BE2C (cell line): Measurements from ENCODE around the gene INO80B.

Source experiments
- DNase-seq: peaks from one replicate; pipeline ENCODE4 v3.0.0-alpha.2; 2020
- H3K27me3 ChIP-seq: fragments of 250-450 bp; sonication (Bioruptor Pico); 2 replicates; pipeline ENCODE4 v1.5.1; 2020; ENCODE audit warnings: mild to moderate bottlenecking
- H3K36me3 ChIP-seq: fragments of 250-450 bp; sonication (Bioruptor Pico); 2 replicates; pipeline ENCODE4 v1.5.1; 2020; ENCODE audit warnings: mild to moderate bottlenecking
- H3K4me1 ChIP-seq: fragments of 250-450 bp; sonication (Bioruptor Pico); 2 replicates; pipeline ENCODE4 v1.5.1; 2020
- H3K4me3 ChIP-seq: 2 replicates; pipeline ENCODE4 v1.5.1; 2011; ENCODE audit warnings: low read depth, low read length
- H3K9me3 ChIP-seq: fragments of 250-450 bp; sonication (Bioruptor Pico); 2 replicates; pipeline ENCODE4 v1.5.1; 2020
- CTCF ChIP-seq: IDR thresholded peaks from 2 replicates; pipeline ENCODE4 v1.5.1; 2012; ENCODE audit warnings: mild to moderate bottlenecking, low read depth, low read length

Gene INO80B

GRCh38 chr2:74414881-74415761 lies 39.8 kb upstream of the INO80B start:
- H3K36me3 ChIP-seq, result no peaks in the 10 kb centered on the region
- H3K4me3 ChIP-seq, result no peak overlapping the region
- no peaks in the 10 kb centered on the region for H3K27me3 ChIP-seq
- H3K9me3 ChIP-seq, result no peaks in the 10 kb centered on the region
- no peak for TF ChIP-seq CTCF
- H3K4me1 ChIP-seq, result no peaks in the 10 kb centered on the region
- DNase-seq, result no peak

- no peaks in the 10 kb centered on the region for H3K9me3 ChIP-seq
- no peaks in the 10 kb centered on the region for H3K4me1 ChIP-seq
- H3K27me3 ChIP-seq, result no peaks in the 10 kb centered on the region
- H3K36me3 ChIP-seq, result no peaks in the 10 kb centered on the region
- no peak for TF ChIP-seq CTCF
- no peak for DNase-seq
- no peak overlapping the region for H3K4me3 ChIP-seq
Measured at GRCh38 chr2:74415762-74416395, 39.0 kb upstream of the INO80B start.

GRCh38 chr2:74416778-74417177 lies 38.1 kb upstream of the INO80B start:
- Histone ChIP-seq H3K4me1 (no peaks in the 10 kb centered on the region), H3K9me3 (no peaks in the 10 kb centered on the region)
- no peak for DNase-seq

GRCh38 chr2:74417197-74417596 lies 37.7 kb upstream of the INO80B start:
- Histone ChIP-seq H3K9me3 (no peaks in the 10 kb centered on the region), H3K4me3 (no peak overlapping the region), H3K27me3 (no peaks in the 10 kb centered on the region), H3K4me1 (no peaks in the 10 kb centered on the region), H3K36me3 (no peaks in the 10 kb centered on the region)
- DNase-seq, result no peak
- TF ChIP-seq CTCF, result no peak

More at GRCh38 chr2:74416778-74417177, 38.1 kb upstream of the INO80B start:
- H3K36me3 ChIP-seq, result no peaks in the 10 kb centered on the region
- H3K4me3 ChIP-seq, result no peak overlapping the region
- no peak for TF ChIP-seq CTCF
- no peaks in the 10 kb centered on the region for H3K27me3 ChIP-seq

- Histone ChIP-seq H3K27me3 (no peaks in the 10 kb centered on the region), H3K36me3 (no peaks in the 10 kb centered on the region), H3K4me1 (no peaks in the 10 kb centered on the region), H3K4me3 (no peak overlapping the region), H3K9me3 (no peaks in the 10 kb centered on the region)
- DNase-seq, result no peak
- no peak for TF ChIP-seq CTCF
Measured at GRCh38 chr2:74417763-74418162, 37.1 kb upstream of the INO80B start.

- no peaks in the 10 kb centered on the region for H3K36me3 ChIP-seq
- no peaks in the 10 kb centered on the region for H3K4me1 ChIP-seq
- no peaks in the 10 kb centered on the region for H3K27me3 ChIP-seq
- no peak overlapping the region for H3K4me3 ChIP-seq
- no peaks in the 10 kb centered on the region for H3K9me3 ChIP-seq
- no peak for TF ChIP-seq CTCF
- peak; percentile 46 for DNase-seq
Measured at GRCh38 chr2:74418312-74418711, 36.6 kb upstream of the INO80B start.
